Adipocyte (in vitro differentiated cells): ENCODE measurements around the gene TENM4.

Source experiments
- DNase-seq: peaks from one replicate; pipeline ENCODE4 v3.0.0-alpha.2; 2015; ENCODE audit warnings: low read depth
- H3K27me3 ChIP-seq: replicated peaks from 2 replicates; pipeline ENCODE4 v1.7.0; 2013; ENCODE audit warnings: mild to moderate bottlenecking, low read length, moderate library complexity; ENCODE audit not compliant: control insufficient read depth, insufficient read depth
- H3K36me3 ChIP-seq: 2 replicates; pipeline ENCODE4 v1.7.0; 2013; ENCODE audit warnings: low read length, mild to moderate bottlenecking, moderate library complexity; ENCODE audit not compliant: control insufficient read depth, insufficient read depth, severe bottlenecking
- H3K4me1 ChIP-seq: 2 replicates; pipeline ENCODE4 v1.7.0; 2013; ENCODE audit warnings: mild to moderate bottlenecking, low read length, moderate library complexity; ENCODE audit not compliant: control insufficient read depth, insufficient read depth
- H3K4me3 ChIP-seq: 2 replicates; pipeline ENCODE4 v1.7.0; 2013; ENCODE audit warnings: mild to moderate bottlenecking, low read length, moderate library complexity
- H3K9ac ChIP-seq: 2 replicates; pipeline ENCODE4 v1.7.0; 2013; ENCODE audit warnings: mild to moderate bottlenecking, low read length, moderate library complexity
- H3K9me3 ChIP-seq: 2 replicates; pipeline ENCODE4 v1.7.0; 2013; ENCODE audit warnings: mild to moderate bottlenecking, low read length, moderate library complexity; ENCODE audit not compliant: control insufficient read depth

TENM4 gene

GRCh38 chr11:79263001-79263400 lies 177.8 kb downstream of the TENM4 start:
- H3K4me3 ChIP-seq: no peak overlapping the region
- no peak for DNase-seq
- no peaks in the 10 kb centered on the region for H3K9me3 ChIP-seq
- peaks cover 6% of the 10 kb centered on the region for H3K4me1 ChIP-seq
- H3K27me3 ChIP-seq: no peaks in the 10 kb centered on the region
- no peak overlapping the region for H3K9ac ChIP-seq
- no peaks in the 10 kb centered on the region for H3K36me3 ChIP-seq

GRCh38 chr11:79262221-79262620 lies 178.6 kb downstream of the TENM4 start:
- Histone ChIP-seq H3K36me3 (no peaks in the 10 kb centered on the region), H3K9me3 (no peaks in the 10 kb centered on the region), H3K4me1 (peaks cover 6% of the 10 kb centered on the region), H3K27me3 (no peaks in the 10 kb centered on the region), H3K4me3 (peak overlapping the region; percentile 23), H3K9ac (no peak overlapping the region)
- DNase-seq: peak; percentile 17

DNA sequence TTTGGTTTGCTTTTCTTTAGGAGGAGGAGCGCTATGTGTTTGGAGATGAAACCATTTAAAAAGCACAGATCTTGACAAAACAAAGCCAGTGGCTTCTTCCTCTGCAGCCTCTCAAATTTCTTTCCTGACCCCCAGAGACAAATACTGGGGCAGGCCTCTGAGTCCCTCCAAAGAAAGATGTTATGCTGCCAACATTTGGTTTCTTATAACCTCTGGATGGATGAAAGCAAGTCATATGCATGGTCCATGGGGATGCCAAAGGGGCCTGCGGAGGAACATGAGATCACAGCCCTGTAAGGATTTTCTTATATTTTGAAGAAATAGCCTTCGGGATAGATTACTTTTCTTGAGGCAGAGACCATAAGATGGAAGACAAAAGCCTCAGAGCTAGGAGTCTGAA lies 179.1 kb downstream of the TENM4 start:
- no peak for DNase-seq
- Histone ChIP-seq H3K36me3 (no peaks in the 10 kb centered on the region), H3K4me3 (no peak overlapping the region), H3K4me1 (peaks cover 6% of the 10 kb centered on the region), H3K27me3 (no peaks in the 10 kb centered on the region), H3K9me3 (no peaks in the 10 kb centered on the region), H3K9ac (no peak overlapping the region)

- no peaks in the 10 kb centered on the region for H3K9me3 ChIP-seq
- H3K27me3 ChIP-seq: no peaks in the 10 kb centered on the region
- peak; percentile 8 for DNase-seq
- H3K4me1 ChIP-seq: peaks cover 6% of the 10 kb centered on the region
- H3K9ac ChIP-seq: no peak overlapping the region
- H3K4me3 ChIP-seq: no peak overlapping the region
- H3K36me3 ChIP-seq: no peaks in the 10 kb centered on the region
Observed at GRCh38 chr11:79259800-79260199, 181.0 kb downstream of the TENM4 start.

- Histone ChIP-seq H3K9me3 (no peaks in the 10 kb centered on the region), H3K9ac (no peak overlapping the region), H3K36me3 (no peaks in the 10 kb centered on the region), H3K4me1 (peaks cover 6% of the 10 kb centered on the region), H3K4me3 (no peak overlapping the region), H3K27me3 (no peaks in the 10 kb centered on the region)
- DNase-seq: peak; percentile 19
Observed at GRCh38 chr11:79258576-79258975, 182.3 kb downstream of the TENM4 start.

DNA sequence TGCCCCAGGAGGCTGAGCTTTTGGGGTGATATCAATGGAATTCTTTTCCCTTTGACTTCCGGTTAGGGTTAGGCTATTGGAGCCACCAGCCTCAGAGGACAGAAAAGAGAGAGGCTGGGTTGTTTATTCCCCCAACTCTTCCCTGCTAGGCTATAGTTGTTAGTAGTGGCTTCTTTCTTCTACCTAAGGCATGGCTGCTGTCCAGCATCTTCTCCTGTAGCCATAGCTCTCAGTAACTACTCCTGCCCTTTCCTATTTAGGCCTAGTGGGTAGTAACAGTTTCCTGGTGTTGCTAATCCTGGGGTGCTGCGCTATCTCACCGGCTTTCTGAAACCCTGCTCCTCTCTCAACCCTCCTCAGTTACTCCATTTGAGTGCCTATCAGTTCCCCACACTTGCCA lies 184.9 kb downstream of the TENM4 start:
- DNase-seq: no peak
- Histone ChIP-seq H3K27me3 (no peaks in the 10 kb centered on the region), H3K4me1 (no peaks in the 10 kb centered on the region), H3K36me3 (no peaks in the 10 kb centered on the region), H3K9ac (no peak overlapping the region), H3K4me3 (no peak overlapping the region), H3K9me3 (no peaks in the 10 kb centered on the region)

GRCh38 chr11:79253280-79253679 lies 187.6 kb downstream of the TENM4 start:
- Histone ChIP-seq H3K4me1 (peaks cover 5% of the 10 kb centered on the region), H3K4me3 (no peak overlapping the region), H3K36me3 (no peaks in the 10 kb centered on the region), H3K27me3 (no peaks in the 10 kb centered on the region), H3K9ac (no peak overlapping the region), H3K9me3 (no peaks in the 10 kb centered on the region)
- DNase-seq: no peak

DNA sequence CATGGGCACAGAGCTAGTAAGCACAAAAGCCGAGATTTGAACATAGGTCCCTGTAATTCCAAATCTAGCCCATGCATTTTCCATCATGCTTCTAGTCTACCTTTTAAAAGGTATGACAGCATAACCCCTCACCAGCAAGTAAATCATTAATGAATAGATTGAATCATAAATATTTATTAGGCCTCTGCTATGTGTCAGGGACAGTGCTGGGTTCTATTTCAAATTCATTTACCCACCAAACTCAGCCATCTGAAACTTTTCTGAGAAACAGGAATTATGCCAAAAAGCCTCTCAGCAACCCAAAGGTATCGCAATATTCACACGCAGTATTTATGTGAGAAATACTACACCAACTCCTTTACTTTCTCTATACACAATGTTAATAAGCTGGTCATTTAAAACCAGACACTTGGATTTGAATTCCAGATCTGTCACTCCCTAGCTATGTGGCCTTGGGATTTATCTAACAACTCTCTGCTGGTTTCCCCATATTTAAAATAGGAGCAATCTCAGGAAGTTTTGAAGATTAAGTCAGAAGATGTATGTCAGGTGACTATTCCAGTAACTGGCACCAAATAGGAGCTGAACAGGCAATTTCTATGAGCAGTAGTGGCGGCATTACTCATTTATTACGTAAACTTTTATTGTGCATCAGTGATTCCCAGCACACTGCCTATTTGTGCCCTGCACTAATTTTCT lies 191.4 kb downstream of the TENM4 start:
- Histone ChIP-seq H3K9ac (no peak overlapping the region), H3K27me3 (no peaks in the 10 kb centered on the region), H3K4me1 (peaks cover 23% of the 10 kb centered on the region), H3K36me3 (no peaks in the 10 kb centered on the region), H3K4me3 (no peak overlapping the region), H3K9me3 (no peaks in the 10 kb centered on the region)
- DNase-seq: peak; percentile 3

DNA sequence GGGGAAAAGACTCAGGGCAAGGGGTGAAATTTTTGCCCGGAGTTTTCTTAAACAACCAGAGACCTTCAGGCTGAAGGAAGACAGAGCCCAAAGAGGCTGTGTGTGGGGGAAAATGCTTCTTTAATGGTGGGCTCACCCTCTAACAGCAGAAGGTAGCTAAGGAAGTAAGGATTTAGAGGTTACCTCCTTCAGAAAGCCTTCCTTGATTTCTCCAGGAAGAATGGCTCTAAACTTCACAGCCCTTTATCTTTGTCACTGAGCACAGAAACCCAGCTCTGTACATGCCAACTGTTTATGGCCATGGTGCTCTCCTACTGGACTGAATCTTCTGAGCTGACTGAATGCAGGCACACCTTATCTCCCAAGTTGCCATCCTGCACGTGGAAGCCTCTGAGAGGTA lies 196.0 kb downstream of the TENM4 start:
- H3K36me3 ChIP-seq: no peaks in the 10 kb centered on the region
- peaks cover 34% of the 10 kb centered on the region for H3K4me1 ChIP-seq
- H3K4me3 ChIP-seq: peak overlapping the region; percentile 30
- no peak for DNase-seq
- peak overlapping the region; percentile 37 for H3K9ac ChIP-seq
- no peaks in the 10 kb centered on the region for H3K9me3 ChIP-seq
- H3K27me3 ChIP-seq: no peaks in the 10 kb centered on the region

DNA sequence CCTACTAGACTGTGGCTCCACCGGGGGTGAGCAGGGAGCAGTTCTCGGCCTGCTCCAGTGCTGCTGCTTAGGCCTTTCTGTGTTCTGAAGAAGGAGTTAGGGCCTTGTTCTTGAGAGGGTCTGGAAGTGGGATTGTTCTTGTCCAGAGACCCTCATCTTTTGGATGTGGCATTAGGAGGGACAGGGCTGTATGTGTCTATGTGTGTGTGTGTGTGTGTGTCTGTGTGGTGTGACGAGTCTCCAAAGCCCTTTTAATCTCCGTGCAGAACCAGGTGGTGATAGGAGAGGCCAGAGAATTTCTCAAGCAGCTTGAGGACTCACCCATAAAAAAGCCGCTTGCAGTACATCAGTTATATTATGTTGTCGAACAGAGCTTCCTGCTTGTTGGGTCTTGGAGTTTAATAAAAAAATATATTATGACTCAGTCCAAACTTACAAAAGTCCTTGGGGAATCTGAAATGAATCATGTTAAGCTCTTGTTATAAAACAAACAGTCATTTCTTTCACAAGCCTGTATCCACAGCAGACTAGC lies 196.5 kb downstream of the TENM4 start:
- H3K9me3 ChIP-seq: no peaks in the 10 kb centered on the region
- H3K4me3 ChIP-seq: peak overlapping the region; percentile 30
- H3K9ac ChIP-seq: peak overlapping the region; percentile 45
- H3K36me3 ChIP-seq: no peaks in the 10 kb centered on the region
- H3K27me3 ChIP-seq: no peaks in the 10 kb centered on the region
- peaks cover 31% of the 10 kb centered on the region for H3K4me1 ChIP-seq
- peak; percentile 93 for DNase-seq

GRCh38 chr11:79243422-79244210 lies 197.2 kb downstream of the TENM4 start:
- no peaks in the 10 kb centered on the region for H3K9me3 ChIP-seq
- H3K36me3 ChIP-seq: no peaks in the 10 kb centered on the region
- H3K4me1 ChIP-seq: peaks cover 29% of the 10 kb centered on the region
- peak overlapping the region; percentile 45 for H3K9ac ChIP-seq
- no peaks in the 10 kb centered on the region for H3K27me3 ChIP-seq
- H3K4me3 ChIP-seq: no peak overlapping the region
- peak; percentile 27 for DNase-seq
